HepG2 (cell line): ENCODE measurements around the gene TUBA8. TPM values are rescaled to one million over a fixed set of nuclear protein-coding genes. Genes with fewer than 3 reads are reported as not detected.

Source experiments
- ARNTL ChIP-seq: sonication (generic); formaldehyde crosslinking; IDR thresholded peaks from 2 replicates; pipeline ENCODE4 v1.4.0; 2020; ENCODE audit warnings: mild to moderate bottlenecking, missing genetic modification reagents
- ASH2L ChIP-seq: fragments of 300-600, 200-600 bp; sonication (generic); IDR thresholded peaks from 2 replicates; pipeline ENCODE4 v1.7.0; 2017; ENCODE audit warnings: low read depth, mild to moderate bottlenecking, moderate library complexity, mixed read lengths, low read length; ENCODE audit not compliant: insufficient read length
- ATRX ChIP-seq: sonication (generic); formaldehyde crosslinking; IDR thresholded peaks from 2 replicates; pipeline ENCODE4 v1.4.0; 2020; ENCODE audit warnings: missing genetic modification reagents, borderline replicate concordance
- CC2D1A ChIP-seq: sonication (generic); formaldehyde crosslinking; IDR thresholded peaks from 2 replicates; pipeline ENCODE4 v1.8.1; 2023; ENCODE audit warnings: mild to moderate bottlenecking, missing genetic modification reagents
- ETV5 ChIP-seq: IDR thresholded peaks from 2 replicates; pipeline ENCODE4 v1.6.1; 2018; ENCODE audit warnings: missing biosample characterization, missing genetic modification reagents, inconsistent platforms, borderline replicate concordance
- FOXA3 ChIP-seq: IDR thresholded peaks from 2 replicates; pipeline ENCODE4 v1.6.1; 2016; ENCODE audit warnings: missing genetic modification reagents, missing compliant biosample characterization
- HDAC1 ChIP-seq: sonication (generic); formaldehyde crosslinking; IDR thresholded peaks from 2 replicates; pipeline ENCODE4 v1.5.1; 2020; ENCODE audit warnings: mild to moderate bottlenecking, missing genetic modification reagents
- HOXA7 ChIP-seq: sonication (generic); formaldehyde crosslinking; IDR thresholded peaks from 2 replicates; pipeline ENCODE4 v1.8.1; 2022; ENCODE audit warnings: mild to moderate bottlenecking, missing genetic modification reagents, moderate library complexity
- HOXA9 ChIP-seq: sonication (generic); formaldehyde crosslinking; IDR thresholded peaks from 2 replicates; pipeline ENCODE4 v1.8.1; 2022; ENCODE audit warnings: missing genetic modification reagents, mild to moderate bottlenecking, moderate library complexity, borderline replicate concordance
- IKZF5 ChIP-seq: IDR thresholded peaks from 2 replicates; pipeline ENCODE4 v1.6.1; 2018; ENCODE audit warnings: missing genetic modification reagents, mild to moderate bottlenecking, missing compliant biosample characterization
- KAT8 ChIP-seq: IDR thresholded peaks from 2 replicates; pipeline ENCODE4 v1.6.1; 2016; ENCODE audit warnings: missing genetic modification reagents, missing compliant biosample characterization
- MXD1 ChIP-seq: sonication (generic); formaldehyde crosslinking; IDR thresholded peaks from 2 replicates; pipeline ENCODE4 v1.4.0; 2020; ENCODE audit warnings: mild to moderate bottlenecking, missing genetic modification reagents
- PHF21A ChIP-seq: sonication (generic); formaldehyde crosslinking; IDR thresholded peaks from 2 replicates; pipeline ENCODE4 v1.5.0; 2020; ENCODE audit warnings: mild to moderate bottlenecking, missing genetic modification reagents
- POLR2A ChIP-seq, 2 experiments: IDR thresholded peaks; 2 replicates each; pipeline ENCODE4 v1.6.1; 2011; ENCODE audit warnings: low read depth in 2 of 2, low read length in 2 of 2, mild to moderate bottlenecking in 1 of 2, moderate library complexity in 1 of 2; ENCODE audit not compliant: insufficient read depth in 1 of 2
- PRPF4 ChIP-seq: fragments of 200-400 bp; formaldehyde crosslinking; IDR thresholded peaks from 2 replicates; pipeline ENCODE4 v1.6.1; 2016; ENCODE audit warnings: low read length, low read depth; ENCODE audit not compliant: poor library complexity, severe bottlenecking
- RAD21 ChIP-seq: fragments of 450-650 bp; formaldehyde crosslinking; IDR thresholded peaks from 2 replicates; pipeline ENCODE4 v1.5.0; 2020; ENCODE audit warnings: mild to moderate bottlenecking
- RXRA ChIP-seq: sonication (generic); formaldehyde crosslinking; IDR thresholded peaks from 2 replicates; pipeline ENCODE4 v1.5.1; 2020; ENCODE audit warnings: missing genetic modification reagents
- SALL1 ChIP-seq: sonication (generic); formaldehyde crosslinking; IDR thresholded peaks from 2 replicates; pipeline ENCODE4 v1.8.0; 2022; ENCODE audit warnings: mild to moderate bottlenecking, missing genetic modification reagents
- SMAD1 ChIP-seq: sonication (generic); formaldehyde crosslinking; IDR thresholded peaks from 2 replicates; pipeline ENCODE4 v1.4.0; 2020; ENCODE audit warnings: missing genetic modification reagents, low read depth, mild to moderate bottlenecking, borderline replicate concordance
- UBTF ChIP-seq: sonication (generic); formaldehyde crosslinking; IDR thresholded peaks from 2 replicates; pipeline ENCODE4 v1.4.0; 2020; ENCODE audit warnings: mild to moderate bottlenecking, missing genetic modification reagents
- ZKSCAN1 ChIP-seq: fragments of 150-350 bp; IDR thresholded peaks from 2 replicates; pipeline ENCODE4 v1.6.1; 2014; ENCODE audit warnings: low read length
- ZMYM3 ChIP-seq: sonication (generic); formaldehyde crosslinking; IDR thresholded peaks from 2 replicates; pipeline ENCODE4 v1.5.1; 2020; ENCODE audit warnings: mild to moderate bottlenecking, missing genetic modification reagents
- ZMYM4 ChIP-seq: sonication (generic); formaldehyde crosslinking; IDR thresholded peaks from 2 replicates; pipeline ENCODE4 v1.8.1; 2023; ENCODE audit warnings: mild to moderate bottlenecking, missing genetic modification reagents
- ZNF274 ChIP-seq: sonication (generic); formaldehyde crosslinking; IDR thresholded peaks from 2 replicates; pipeline ENCODE4 v1.5.1; 2020; ENCODE audit warnings: mild to moderate bottlenecking, missing genetic modification reagents
- ZSCAN21 ChIP-seq: sonication (generic); formaldehyde crosslinking; IDR thresholded peaks from 2 replicates; pipeline ENCODE4 v1.8.0; 2022; ENCODE audit warnings: mild to moderate bottlenecking, missing genetic modification reagents, moderate library complexity, borderline replicate concordance
- ZSCAN5A ChIP-seq: sonication (generic); formaldehyde crosslinking; IDR thresholded peaks from 2 replicates; pipeline ENCODE4 v1.8.0; 2022; ENCODE audit warnings: mild to moderate bottlenecking, missing genetic modification reagents, borderline replicate concordance
- polyA plus RNA-seq, 8 experiments: library from polyadenylated mRNA; depleted of rRNA in 3 of 8; stranded (reverse) in 7 of 8; unstranded in 1 of 8; fragments of >200 nt; fragmentation: Illumina TruSeq in 4 of 8; extraction: Trizol in 4 of 8; gene quantifications; 2 replicates each; pipeline versions ENCODE4 v1.2.1 to v1.2.3, GENCODE V29; 2011 to 2016; ENCODE audit warnings: low read depth in 4 of 8, missing spikeins in 1 of 8, mixed read lengths in 1 of 8; ENCODE audit not compliant: insufficient read depth in 1 of 8
- total RNA-seq, 5 experiments: library from RNA; depleted of rRNA; stranded (reverse); fragments of >200 nt; fragmentation: Illumina TruSeq; extraction: Trizol; gene quantifications; 2 replicates each; pipeline ENCODE4 v1.2.3, GENCODE V29; 2016; ENCODE audit warnings: low read depth in 1 of 5

The TUBA8 gene
- total and polyA plus RNA-seq, 2 of the 13 experiments (the other 11 are each of a cell fraction or from before 2014, with no cell fraction given): 0.35 to 0.69 TPM

- TF ChIP-seq CC2D1A (no peak), UBTF (CRISPR knock-in tag) (peak; percentile 64), IKZF5 (no peak), MXD1 (CRISPR knock-in tag) (peak; percentile 25; the same call in 1 of the 2 replicates), SALL1 (no peak), ASH2L (peak; percentile 54), HOXA7 (no peak), ZNF274 (CRISPR knock-in tag) (no peak), ATRX (CRISPR knock-in tag) (no peak), KAT8 (CRISPR knock-in tag) (no peak), PRPF4 (no peak), ZSCAN21 (no peak), ZSCAN5A (CRISPR knock-in tag) (no peak), FOXA3 (CRISPR knock-in tag) (no peak), HOXA9 (no peak), SMAD1 (CRISPR knock-in tag) (0 out of 2 replicates have a peak, but pooled peaks have one; percentile 39), POLR2A (IDR thresholded peaks at IDR 0.05; ENCODE audit: insufficient read depth in 1 of 2, low read depth in 2 of 2, low read length in 2 of 2) (peak in 1 of 2 experiments; percentile 16; a peak in 1 of 4 replicates), RXRA (CRISPR knock-in tag) (no peak), RAD21 (no peak), ZMYM3 (CRISPR knock-in tag) (0 out of 2 replicates have a peak, but pooled peaks have one; percentile 37), ZKSCAN1 (no peak), HDAC1 (no peak), ARNTL (CRISPR knock-in tag) (0 out of 2 replicates have a peak, but pooled peaks have one; percentile 11), ZMYM4 (CRISPR knock-in tag) (0 out of 2 replicates have a peak, but pooled peaks have one; percentile 3), PHF21A (CRISPR knock-in tag) (no peak), ETV5 (CRISPR knock-in tag) (peak; percentile 62; the same call in 1 of the 2 replicates)
These were observed 32.1 kb upstream of the TUBA8 start (continued) for GRCh38 chr22:18078329-18079041.
